ENCODE results near the gene ZNF574.

Gene ZNF574

DNA sequence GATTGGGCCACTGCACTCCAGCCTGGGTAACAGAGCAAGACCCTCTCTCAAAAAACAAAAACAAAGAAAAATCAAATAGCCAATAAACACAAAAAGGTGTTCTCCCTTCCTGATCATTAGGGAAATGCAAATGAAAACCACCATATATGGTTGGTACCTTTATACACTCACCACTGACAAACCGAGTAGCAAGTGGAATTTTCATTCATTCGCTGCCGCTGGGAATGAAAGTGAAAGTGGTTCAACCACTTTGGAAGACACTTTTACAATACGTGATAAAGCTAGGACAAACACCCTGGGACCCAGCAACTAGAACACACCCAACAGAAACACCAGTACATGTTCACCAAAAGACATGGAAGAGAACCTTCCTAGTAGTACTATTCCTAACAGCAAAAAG is 27.0 kb upstream of the ZNF574 start:
- no peak for TF ChIP-seq EGR1 (IDR thresholded peaks at IDR 0.05)
- TF ChIP-seq RAD21 (IDR thresholded peaks at IDR 0.05; ENCODE audit: low read depth): no peak
- no peak for TF ChIP-seq TCF12 (IDR thresholded peaks at IDR 0.05; ENCODE audit: low read depth)
- TF ChIP-seq, protein P1, sequence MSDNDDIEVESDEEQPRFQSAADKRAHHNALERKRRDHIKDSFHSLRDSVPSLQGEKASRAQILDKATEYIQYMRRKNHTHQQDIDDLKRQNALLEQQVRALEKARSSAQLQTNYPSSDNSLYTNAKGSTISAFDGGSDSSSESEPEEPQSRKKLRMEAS (IDR thresholded peaks at IDR 0.05): no peak
- TF ChIP-seq, protein P2, sequence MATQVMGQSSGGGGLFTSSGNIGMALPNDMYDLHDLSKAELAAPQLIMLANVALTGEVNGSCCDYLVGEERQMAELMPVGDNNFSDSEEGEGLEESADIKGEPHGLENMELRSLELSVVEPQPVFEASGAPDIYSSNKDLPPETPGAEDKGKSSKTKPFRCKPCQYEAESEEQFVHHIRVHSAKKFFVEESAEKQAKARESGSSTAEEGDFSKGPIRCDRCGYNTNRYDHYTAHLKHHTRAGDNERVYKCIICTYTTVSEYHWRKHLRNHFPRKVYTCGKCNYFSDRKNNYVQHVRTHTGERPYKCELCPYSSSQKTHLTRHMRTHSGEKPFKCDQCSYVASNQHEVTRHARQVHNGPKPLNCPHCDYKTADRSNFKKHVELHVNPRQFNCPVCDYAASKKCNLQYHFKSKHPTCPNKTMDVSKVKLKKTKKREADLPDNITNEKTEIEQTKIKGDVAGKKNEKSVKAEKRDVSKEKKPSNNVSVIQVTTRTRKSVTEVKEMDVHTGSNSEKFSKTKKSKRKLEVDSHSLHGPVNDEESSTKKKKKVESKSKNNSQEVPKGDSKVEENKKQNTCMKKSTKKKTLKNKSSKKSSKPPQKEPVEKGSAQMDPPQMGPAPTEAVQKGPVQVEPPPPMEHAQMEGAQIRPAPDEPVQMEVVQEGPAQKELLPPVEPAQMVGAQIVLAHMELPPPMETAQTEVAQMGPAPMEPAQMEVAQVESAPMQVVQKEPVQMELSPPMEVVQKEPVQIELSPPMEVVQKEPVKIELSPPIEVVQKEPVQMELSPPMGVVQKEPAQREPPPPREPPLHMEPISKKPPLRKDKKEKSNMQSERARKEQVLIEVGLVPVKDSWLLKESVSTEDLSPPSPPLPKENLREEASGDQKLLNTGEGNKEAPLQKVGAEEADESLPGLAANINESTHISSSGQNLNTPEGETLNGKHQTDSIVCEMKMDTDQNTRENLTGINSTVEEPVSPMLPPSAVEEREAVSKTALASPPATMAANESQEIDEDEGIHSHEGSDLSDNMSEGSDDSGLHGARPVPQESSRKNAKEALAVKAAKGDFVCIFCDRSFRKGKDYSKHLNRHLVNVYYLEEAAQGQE (IDR thresholded peaks at IDR 0.05; ENCODE audit: low read depth): no peak
- TF ChIP-seq EP300 (IDR thresholded peaks at IDR 0.05; ENCODE audit: borderline replicate concordance): no peak
- TF ChIP-seq CREB1 (IDR thresholded peaks at IDR 0.05; ENCODE audit: low read depth): no peak
- TF ChIP-seq YY1 (IDR thresholded peaks at IDR 0.05; ENCODE audit: low read depth): no peak
- TF ChIP-seq CEBPB (IDR thresholded peaks at IDR 0.05): no peak
- no peak for TF ChIP-seq TEAD4 (IDR thresholded peaks at IDR 0.05)
- no peak for TF ChIP-seq TAF1 (IDR thresholded peaks at IDR 0.05; ENCODE audit: low read depth)
- TF ChIP-seq, protein P3, sequence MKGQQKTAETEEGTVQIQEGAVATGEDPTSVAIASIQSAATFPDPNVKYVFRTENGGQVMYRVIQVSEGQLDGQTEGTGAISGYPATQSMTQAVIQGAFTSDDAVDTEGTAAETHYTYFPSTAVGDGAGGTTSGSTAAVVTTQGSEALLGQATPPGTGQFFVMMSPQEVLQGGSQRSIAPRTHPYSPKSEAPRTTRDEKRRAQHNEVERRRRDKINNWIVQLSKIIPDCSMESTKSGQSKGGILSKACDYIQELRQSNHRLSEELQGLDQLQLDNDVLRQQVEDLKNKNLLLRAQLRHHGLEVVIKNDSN (IDR thresholded peaks at IDR 0.05): no peak
- no peak for TF ChIP-seq NFIC (IDR thresholded peaks at IDR 0.05)
- no peak for TF ChIP-seq FOXM1 (IDR thresholded peaks at IDR 0.05; ENCODE audit: borderline replicate concordance, low read depth)
- no peak for TF ChIP-seq ZBTB7A (IDR thresholded peaks at IDR 0.05; ENCODE audit: low read depth)

DNA sequence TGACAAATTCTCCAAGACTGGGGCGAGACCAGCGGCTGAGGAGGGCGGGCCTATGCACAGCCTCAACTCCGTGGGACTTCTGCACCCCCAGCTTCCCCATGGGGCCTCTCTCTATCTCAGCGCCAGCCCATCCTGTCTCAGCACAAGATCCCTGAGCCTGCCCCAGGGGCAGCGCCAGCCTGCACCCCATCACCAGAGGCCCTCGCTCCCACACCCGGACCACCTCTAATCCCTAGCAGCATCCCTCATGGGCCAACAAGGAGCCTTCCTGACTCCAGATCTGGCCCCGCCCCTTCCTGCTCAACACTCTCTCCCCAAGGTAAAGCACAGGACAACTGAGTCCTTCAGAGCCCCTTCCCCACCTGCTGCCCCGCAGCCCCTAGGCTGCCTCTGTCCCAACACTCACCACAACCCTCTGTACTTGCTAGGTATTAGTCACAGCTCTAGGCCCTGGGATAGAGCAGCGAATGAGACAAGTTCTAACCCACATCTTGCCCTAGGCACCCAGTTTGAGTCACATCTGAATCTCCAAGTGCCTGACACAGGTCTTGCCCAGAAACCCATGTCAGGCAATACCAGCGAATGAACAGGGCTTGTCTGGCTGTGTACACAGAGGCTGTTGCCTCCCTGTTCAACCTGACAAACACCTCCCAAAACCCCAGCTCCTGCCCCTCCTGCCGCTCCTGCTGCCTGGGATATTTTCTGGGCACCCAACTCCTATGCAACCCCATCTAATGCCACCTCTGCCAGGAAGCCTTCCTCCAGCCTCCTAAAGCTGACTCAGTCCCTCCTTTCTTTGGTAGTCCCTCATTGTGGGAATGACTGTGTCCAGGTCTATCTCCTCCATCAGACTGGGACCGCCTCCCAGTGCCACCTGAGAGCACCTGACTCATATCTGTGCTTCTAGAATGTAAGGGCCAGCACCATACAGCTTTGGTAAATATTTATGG is 24.5 kb upstream of the ZNF574 start:
- TF ChIP-seq TAF1 (IDR thresholded peaks at IDR 0.05; ENCODE audit: low read depth) (no peak), TEAD4 (IDR thresholded peaks at IDR 0.05) (no peak), TCF12 (IDR thresholded peaks at IDR 0.05; ENCODE audit: low read depth) (no peak), EP300 (IDR thresholded peaks at IDR 0.05; ENCODE audit: borderline replicate concordance) (no peak), CEBPB (IDR thresholded peaks at IDR 0.05) (no peak), CREB1 (IDR thresholded peaks at IDR 0.05; ENCODE audit: low read depth) (no peak), FOXM1 (IDR thresholded peaks at IDR 0.05; ENCODE audit: borderline replicate concordance, low read depth) (no peak), EGR1 (IDR thresholded peaks at IDR 0.05) (no peak), ZBTB7A (IDR thresholded peaks at IDR 0.05; ENCODE audit: low read depth) (no peak), RAD21 (IDR thresholded peaks at IDR 0.05; ENCODE audit: low read depth) (no peak), YY1 (IDR thresholded peaks at IDR 0.05; ENCODE audit: low read depth) (no peak), NFIC (IDR thresholded peaks at IDR 0.05) (no peak)
- TF ChIP-seq, protein P3 (IDR thresholded peaks at IDR 0.05): no peak
- TF ChIP-seq, protein P1 (IDR thresholded peaks at IDR 0.05): no peak
- TF ChIP-seq, protein P2 (IDR thresholded peaks at IDR 0.05; ENCODE audit: low read depth): no peak

DNA sequence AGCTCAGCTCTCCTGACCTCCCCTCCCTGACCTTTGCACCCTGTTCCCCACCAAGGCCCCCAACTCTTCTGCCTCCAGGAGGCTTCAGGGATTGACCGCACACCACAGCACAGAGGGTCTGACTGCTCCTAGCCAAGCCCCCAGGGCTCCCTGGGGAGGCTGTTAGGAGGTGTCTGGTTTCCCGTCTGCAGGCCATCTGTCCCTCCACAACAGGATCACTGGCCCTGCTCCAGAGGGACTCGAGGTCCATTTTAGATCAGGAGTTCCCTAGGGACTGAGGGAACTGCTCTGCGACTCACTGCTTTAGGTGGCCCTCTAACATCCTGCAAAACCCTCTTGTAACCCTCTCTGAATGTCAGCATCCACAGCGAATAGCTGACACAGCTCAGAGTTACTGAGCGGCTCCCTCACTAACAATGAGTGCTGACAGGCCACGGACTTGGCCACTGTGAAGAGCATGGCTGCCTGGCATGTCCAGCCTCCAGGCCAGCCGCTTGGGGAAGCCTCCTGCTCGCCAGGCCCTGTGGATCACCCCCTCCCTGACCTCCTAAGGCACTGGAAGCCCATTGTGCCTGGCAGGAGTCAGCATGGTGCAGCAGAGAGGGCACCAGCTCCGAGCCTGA is 23.6 kb upstream of the ZNF574 start:
- TF ChIP-seq TAF1 (IDR thresholded peaks at IDR 0.05; ENCODE audit: low read depth): no peak
- TF ChIP-seq, protein P1 (IDR thresholded peaks at IDR 0.05): no peak
- no peak for TF ChIP-seq CREB1 (IDR thresholded peaks at IDR 0.05; ENCODE audit: low read depth)
- TF ChIP-seq, protein P3 (IDR thresholded peaks at IDR 0.05): no peak
- TF ChIP-seq RAD21 (IDR thresholded peaks at IDR 0.05; ENCODE audit: low read depth): no peak
- no peak for TF ChIP-seq EGR1 (IDR thresholded peaks at IDR 0.05)
- no peak for TF ChIP-seq TCF12 (IDR thresholded peaks at IDR 0.05; ENCODE audit: low read depth)
- TF ChIP-seq FOXM1 (IDR thresholded peaks at IDR 0.05; ENCODE audit: borderline replicate concordance, low read depth): no peak
- no peak for TF ChIP-seq YY1 (IDR thresholded peaks at IDR 0.05; ENCODE audit: low read depth)
- TF ChIP-seq, protein P2 (IDR thresholded peaks at IDR 0.05; ENCODE audit: low read depth): no peak
- TF ChIP-seq NFIC (IDR thresholded peaks at IDR 0.05): no peak
- TF ChIP-seq EP300 (IDR thresholded peaks at IDR 0.05; ENCODE audit: borderline replicate concordance): no peak
- no peak for TF ChIP-seq TEAD4 (IDR thresholded peaks at IDR 0.05)
- no peak for TF ChIP-seq ZBTB7A (IDR thresholded peaks at IDR 0.05; ENCODE audit: low read depth)
- no peak for TF ChIP-seq CEBPB (IDR thresholded peaks at IDR 0.05)
